OCI-LY1 (cell line): ENCODE results near the gene HINT1.

Source experiments
- H2AFZ ChIP-seq: fragments of 200-600 bp; sonication (generic), shearing (Covaris generic); 2 replicates; pipeline ENCODE4 v1.6.0; 2014; ENCODE audit warnings: antibody characterized with exemption, mild to moderate bottlenecking, low read length
- H3F3A ChIP-seq: fragments of 200-600 bp; sonication (generic), shearing (Covaris generic); 2 replicates; pipeline ENCODE4 v1.6.0; 2014; ENCODE audit warnings: mild to moderate bottlenecking, antibody characterized with exemption, low read length, moderate library complexity; ENCODE audit not compliant: insufficient read depth
- H3K27ac ChIP-seq: fragments of 200-600 bp; sonication (generic); 2 replicates; pipeline ENCODE4 v1.5.1; 2014; ENCODE audit warnings: low read length, mixed run types, mild to moderate bottlenecking, low read depth; ENCODE audit not compliant: poor library complexity, severe bottlenecking
- H3K27me3 ChIP-seq: fragments of 200-600 bp; sonication (generic); 2 replicates; pipeline ENCODE4 v1.6.0; 2014; ENCODE audit warnings: antibody characterized with exemption, mild to moderate bottlenecking, low read length, moderate library complexity; ENCODE audit not compliant: insufficient read depth
- H3K36me3 ChIP-seq: fragments of 200-600 bp; sonication (generic); 2 replicates; pipeline ENCODE4 v1.6.1; 2014; ENCODE audit warnings: mild to moderate bottlenecking, antibody characterized with exemption, low read length, moderate library complexity, mixed read lengths; ENCODE audit not compliant: insufficient read depth
- H3K4me1 ChIP-seq: fragments of 200-600 bp; sonication (generic); 2 replicates; pipeline ENCODE4 v1.5.1; 2014; ENCODE audit warnings: mild to moderate bottlenecking, low read length, moderate library complexity; ENCODE audit not compliant: insufficient read depth, severe bottlenecking
- H3K4me2 ChIP-seq: fragments of 200-600 bp; sonication (generic), shearing (Covaris generic); 2 replicates; pipeline ENCODE4 v1.6.1; 2014; ENCODE audit warnings: low read length
- H3K4me3 ChIP-seq: fragments of 200-600 bp; sonication (generic); 2 replicates; pipeline ENCODE4 v1.5.1; 2014; ENCODE audit warnings: low read length, low read depth, mild to moderate bottlenecking, mixed read lengths; ENCODE audit not compliant: poor library complexity, severe bottlenecking
- H3K79me2 ChIP-seq: fragments of 200-600 bp; shearing (Covaris generic); 2 replicates; pipeline ENCODE4 v1.6.1; 2016; ENCODE audit warnings: mixed run types, low read length, mixed read lengths; ENCODE audit not compliant: insufficient read depth
- H3K9ac ChIP-seq: fragments of 200-600 bp; sonication (generic), shearing (Covaris generic); 2 replicates; pipeline ENCODE4 v1.6.1; 2014; ENCODE audit warnings: mild to moderate bottlenecking, low read length, mixed read lengths
- H3K9me2 ChIP-seq: fragments of 200-600 bp; sonication (generic), shearing (Covaris generic); 2 replicates; pipeline ENCODE4 v1.6.1; 2014; ENCODE audit warnings: low read depth, mild to moderate bottlenecking, low read length, mixed read lengths
- H3K9me3 ChIP-seq: fragments of 200-600 bp; shearing (Covaris generic); 2 replicates; pipeline ENCODE4 v1.6.1; 2014; ENCODE audit warnings: low read length, mixed read lengths
- H4K20me1 ChIP-seq: fragments of 200-600 bp; sonication (generic), shearing (Covaris generic); 2 replicates; pipeline ENCODE4 v1.6.0; 2016; ENCODE audit warnings: mild to moderate bottlenecking, low read length; ENCODE audit not compliant: insufficient read depth
- CTCF ChIP-seq: fragments of 200-600 bp; sonication (generic), shearing (Covaris generic); IDR thresholded peaks from 2 replicates; pipeline ENCODE4 v1.5.1; 2017; ENCODE audit warnings: mild to moderate bottlenecking, antibody characterized with exemption, low read length, moderate library complexity, mixed read lengths
- EZH2 ChIP-seq: fragments of 200-600 bp; sonication (generic), shearing (Covaris generic); IDR thresholded peaks from 2 replicates; pipeline ENCODE4 v1.8.0; 2017; ENCODE audit warnings: borderline replicate concordance, mixed run types, mild to moderate bottlenecking, antibody characterized with exemption, low read length, moderate library complexity, mixed read lengths

The HINT1 gene

GRCh38 chr5:131164191-131165118 is 601 bp downstream of the HINT1 start:
- Histone ChIP-seq H3K9ac (peak overlapping the region; percentile 94), H3K9me2 (no peaks in the 10 kb centered on the region), H3K4me2 (peak overlapping the region; percentile 96), H3K36me3 (peaks cover 42% of the 10 kb centered on the region), H3F3A (no peaks in the 10 kb centered on the region), H3K27ac (peak overlapping the region; percentile 88), H4K20me1 (no peaks in the 10 kb centered on the region), H3K4me3 (peak overlapping the region; percentile 100), H3K79me2 (peaks cover 32% of the 10 kb centered on the region), H3K4me1 (peaks cover 24% of the 10 kb centered on the region), H3K9me3 (no peaks in the 10 kb centered on the region), H2AFZ (no peak overlapping the region), H3K27me3 (no peaks in the 10 kb centered on the region)
- TF ChIP-seq CTCF (no peak), EZH2 (no peak)

DNA sequence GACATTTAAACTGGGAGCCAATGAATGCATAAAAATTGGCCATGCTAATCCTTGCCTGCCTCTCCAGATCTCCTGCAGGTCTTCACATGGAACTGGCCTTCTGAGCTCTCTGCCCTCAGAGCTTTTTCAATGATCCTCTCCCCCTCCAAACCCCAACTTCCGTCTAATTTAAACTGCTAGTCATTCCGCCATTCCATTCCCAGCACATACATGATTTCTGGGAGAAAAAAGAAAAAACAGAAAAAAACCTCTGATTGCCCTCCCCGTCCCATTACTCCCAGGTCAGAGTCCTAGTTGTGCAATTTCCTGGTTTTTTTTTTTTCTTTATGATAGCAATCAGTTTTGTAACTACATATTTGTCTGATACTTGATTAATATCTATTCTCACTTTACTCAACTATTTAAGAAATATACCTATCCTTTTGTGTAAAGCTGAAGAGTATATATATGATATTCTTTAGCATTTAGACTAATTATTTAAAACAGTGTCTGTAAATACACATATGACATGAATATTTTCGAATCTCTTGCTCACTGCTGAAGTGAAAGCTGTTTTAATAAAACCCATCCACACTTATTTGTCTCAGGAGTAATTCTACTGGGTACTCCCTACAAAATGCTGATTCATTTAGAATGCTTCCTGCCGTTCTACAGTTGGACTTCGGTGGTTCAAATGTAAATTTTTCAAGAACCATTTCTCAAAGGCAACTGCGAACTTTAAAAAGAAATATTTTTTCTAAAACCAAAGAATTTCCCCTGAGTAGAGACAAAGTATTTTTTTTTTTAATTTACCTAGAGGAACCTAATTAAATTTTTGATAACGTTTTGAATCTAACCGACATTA is 1.6 kb downstream of the HINT1 start:
- no peaks in the 10 kb centered on the region for H3F3A ChIP-seq
- peak overlapping the region; percentile 96 for H3K4me2 ChIP-seq
- no peaks in the 10 kb centered on the region for H3K27me3 ChIP-seq
- H2AFZ ChIP-seq, result no peak overlapping the region
- peaks cover 52% of the 10 kb centered on the region for H3K36me3 ChIP-seq
- H3K9me3 ChIP-seq, result no peaks in the 10 kb centered on the region
- H4K20me1 ChIP-seq, result no peaks in the 10 kb centered on the region
- no peak for TF ChIP-seq CTCF
- no peak for TF ChIP-seq EZH2
- peak overlapping the region; percentile 100 for H3K4me3 ChIP-seq
- H3K27ac ChIP-seq, result peak overlapping the region; percentile 88
- H3K79me2 ChIP-seq, result peaks cover 32% of the 10 kb centered on the region
- H3K9me2 ChIP-seq, result no peaks in the 10 kb centered on the region
- peaks cover 23% of the 10 kb centered on the region for H3K4me1 ChIP-seq
- H3K9ac ChIP-seq, result peak overlapping the region; percentile 94

- no peak overlapping the region for H3K27ac ChIP-seq
- no peaks in the 10 kb centered on the region for H3K27me3 ChIP-seq
- H3K9me3 ChIP-seq, result no peaks in the 10 kb centered on the region
- no peak overlapping the region for H3K9ac ChIP-seq
- TF ChIP-seq EZH2 (no peak), CTCF (no peak)
- no peaks in the 10 kb centered on the region; the same call in 1 of the 2 replicates for H3F3A ChIP-seq
- no peaks in the 10 kb centered on the region for H4K20me1 ChIP-seq
- H3K4me1 ChIP-seq, result peaks cover 14% of the 10 kb centered on the region
- no peak overlapping the region for H2AFZ ChIP-seq
- peaks cover 60% of the 10 kb centered on the region for H3K36me3 ChIP-seq
- no peak overlapping the region for H3K4me3 ChIP-seq
- peaks cover 32% of the 10 kb centered on the region for H3K79me2 ChIP-seq
- no peaks in the 10 kb centered on the region for H3K9me2 ChIP-seq
- H3K4me2 ChIP-seq, result no peak overlapping the region
Observed at GRCh38 chr5:131160134-131160533, 4.9 kb downstream of the HINT1 start.
